Activated CD8-positive, alpha-beta memory T cell treated with anti-CD3 and anti-CD28 coated beads, Interleukin-2, amount 50 U/mL, for 1 hour (primary cell): ENCODE data around the gene SAMD5.
"Not testable (repeated sequence)": the region's sequence is repeated elsewhere in the genome, so short reads cannot be mapped to it uniquely, and the experiment has no call there.

Source experiments
- DNase-seq: peaks from one replicate; pipeline ENCODE4 v3.0.0-alpha.2; 2020; ENCODE audit errors: extremely low read depth

The SAMD5 gene

GRCh38 chr6:147528511-147529145 lies 20.1 kb downstream of the SAMD5 start:
- no peak for DNase-seq

DNA sequence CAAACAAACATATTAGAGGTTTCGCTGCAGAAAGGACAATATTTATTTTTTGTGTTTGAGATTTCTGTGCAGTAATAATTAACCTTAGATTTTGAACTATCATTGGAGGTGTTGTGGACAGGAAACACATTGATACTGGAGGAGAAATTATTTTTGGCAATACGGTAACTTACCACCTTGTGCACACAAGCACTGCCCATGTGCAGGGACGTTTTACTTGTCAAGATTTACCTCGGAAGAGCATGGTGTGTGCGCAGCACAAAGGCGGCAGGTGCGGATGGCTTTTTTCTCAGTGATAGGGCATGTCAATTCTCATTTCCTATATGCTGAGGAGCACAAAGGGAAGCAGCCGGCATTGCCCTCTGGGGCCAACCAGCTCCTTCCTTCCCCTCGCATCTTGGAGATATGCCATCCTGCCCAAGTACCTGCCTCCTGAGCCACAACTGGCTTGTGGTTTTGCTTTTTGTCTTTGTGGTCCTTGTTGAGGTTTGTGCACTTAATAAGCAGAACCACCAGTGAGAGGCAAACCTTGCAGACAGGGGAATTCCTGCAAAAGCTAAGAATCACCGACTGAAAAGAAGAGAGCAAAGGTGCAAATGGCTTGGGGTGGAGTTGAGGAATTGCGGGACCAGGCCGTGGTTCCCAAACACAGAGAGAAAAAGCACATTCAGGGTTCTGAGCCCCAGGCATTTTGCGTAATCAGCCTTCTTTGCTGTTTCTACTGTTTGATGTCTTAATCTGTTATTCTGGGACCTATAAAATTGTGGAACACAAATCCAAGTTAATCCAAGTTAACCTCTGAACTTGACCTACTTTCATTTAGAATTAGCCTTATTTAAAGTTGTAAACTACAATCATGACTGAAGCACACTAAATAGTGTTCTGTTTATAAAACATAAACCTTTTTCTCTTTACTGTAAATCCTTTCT lies 21.9 kb downstream of the SAMD5 start:
- DNase-seq: no peak

DNA sequence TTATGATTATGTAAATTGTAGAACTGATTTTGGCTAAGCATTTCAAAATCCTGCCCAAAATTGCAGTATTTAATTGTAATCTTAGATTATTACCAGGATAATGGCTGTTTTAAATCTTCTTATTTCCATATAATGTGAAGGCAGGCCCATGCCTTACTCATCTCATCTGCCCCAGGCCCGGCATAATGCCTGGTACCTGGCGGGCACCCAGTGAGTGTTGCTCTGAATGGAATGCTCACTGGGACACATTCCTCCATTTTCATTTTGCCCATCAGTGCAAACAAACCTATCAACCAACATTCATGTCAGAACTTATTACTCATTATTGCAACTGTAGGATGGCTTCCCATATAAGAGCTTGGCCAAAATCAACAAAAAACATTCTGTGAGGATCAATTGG lies 22.8 kb downstream of the SAMD5 start:
- DNase-seq: no peak

- no peak for DNase-seq
Measured at GRCh38 chr6:147534116-147534860, 25.8 kb downstream of the SAMD5 start.

GRCh38 chr6:147538821-147539220 lies 30.3 kb downstream of the SAMD5 start:
- no peak for DNase-seq

GRCh38 chr6:147540075-147540474 lies 31.6 kb downstream of the SAMD5 start:
- DNase-seq: no peak

- DNase-seq: not testable (repeated sequence)
Measured at GRCh38 chr6:147542436-147542835, 33.9 kb downstream of the SAMD5 start.

GRCh38 chr6:147544420-147544819 lies 35.9 kb downstream of the SAMD5 start:
- no peak for DNase-seq

DNA sequence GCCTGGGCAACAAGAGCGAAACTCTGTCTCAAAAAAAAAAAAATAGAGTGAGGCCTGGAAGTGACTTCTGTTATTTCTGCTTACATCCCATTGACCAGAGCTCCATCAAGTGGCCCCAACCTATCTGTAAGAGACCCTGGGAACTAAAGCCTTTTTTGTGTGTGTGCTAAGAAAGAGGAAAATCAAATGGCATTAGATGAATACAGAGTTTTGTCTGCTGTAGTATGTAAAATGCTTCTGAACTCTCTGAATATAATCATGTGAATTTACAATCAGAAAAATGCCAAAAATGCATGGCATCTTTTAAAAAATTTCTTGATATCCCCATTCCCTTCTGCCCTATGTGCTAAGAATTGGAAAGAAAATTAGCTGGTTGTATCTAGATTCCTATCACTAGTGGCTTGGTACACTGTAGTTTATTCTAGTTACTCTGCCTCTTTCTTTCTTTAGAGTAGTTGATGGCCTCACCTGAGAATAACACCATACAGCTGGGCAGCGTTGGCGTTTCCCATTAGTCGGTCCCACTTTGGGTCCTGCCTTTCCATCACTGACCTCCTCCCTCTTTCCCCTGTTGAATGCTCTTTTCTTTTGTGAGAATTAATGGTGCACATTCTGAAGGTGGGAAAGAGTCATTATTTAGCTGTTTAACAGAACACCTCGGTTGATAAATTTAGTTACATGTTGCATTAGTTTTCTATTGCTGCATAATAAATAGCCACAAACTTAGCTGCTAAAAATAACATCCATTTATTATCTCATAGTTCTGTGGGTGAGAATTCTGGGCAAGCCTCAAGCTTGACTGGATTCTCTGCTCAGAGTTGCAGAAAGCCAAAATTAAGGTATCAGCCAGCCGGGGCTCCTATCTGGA lies 38.2 kb downstream of the SAMD5 start:
- DNase-seq: no peak

DNA sequence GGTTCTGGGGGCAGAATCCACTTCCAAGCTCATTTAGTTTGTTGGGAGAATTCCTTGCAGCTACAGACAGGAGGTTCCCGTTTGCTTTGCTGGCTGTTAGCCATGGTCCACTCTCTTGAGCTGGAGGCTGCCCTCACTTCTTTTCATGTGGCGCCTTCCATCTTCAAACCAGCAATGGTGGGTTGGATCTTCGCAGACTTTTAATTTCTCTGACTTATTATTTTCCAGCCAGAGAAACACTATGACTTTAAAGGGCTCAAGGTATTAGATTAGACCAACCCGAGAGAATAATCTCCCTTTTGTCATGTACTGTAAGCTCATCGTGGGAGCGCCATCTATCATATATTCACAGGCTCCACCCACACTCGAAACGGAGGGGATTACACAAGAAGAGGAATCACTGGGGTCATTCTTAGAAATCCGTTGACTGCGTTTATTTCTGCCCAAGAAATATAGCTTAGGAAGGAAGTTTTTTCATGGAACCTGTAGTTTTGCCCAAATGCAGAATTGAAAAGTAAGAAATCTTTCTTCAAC lies 38.9 kb downstream of the SAMD5 start:
- no peak for DNase-seq

GRCh38 chr6:147548921-147549475 lies 40.5 kb downstream of the SAMD5 start:
- DNase-seq: no peak

DNA sequence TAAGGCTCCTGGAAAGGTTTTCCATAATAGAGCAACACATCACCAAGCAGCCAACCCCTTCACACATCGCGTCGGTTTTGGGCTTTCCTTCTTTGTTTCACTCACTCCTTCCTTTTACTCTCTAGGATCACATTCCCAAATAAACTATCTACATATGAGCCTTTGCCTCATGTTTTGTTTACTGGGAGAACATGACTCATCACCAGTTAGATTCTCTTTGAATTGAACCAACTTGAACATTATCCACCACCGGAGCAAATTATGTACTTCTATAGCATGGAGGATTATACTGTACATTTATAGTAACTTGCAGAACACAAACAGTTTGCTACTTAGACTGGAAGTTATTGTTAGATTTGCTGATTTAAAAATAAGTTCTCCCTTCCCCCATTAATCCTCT lies 41.0 kb downstream of the SAMD5 start:
- no peak for DNase-seq

DNA sequence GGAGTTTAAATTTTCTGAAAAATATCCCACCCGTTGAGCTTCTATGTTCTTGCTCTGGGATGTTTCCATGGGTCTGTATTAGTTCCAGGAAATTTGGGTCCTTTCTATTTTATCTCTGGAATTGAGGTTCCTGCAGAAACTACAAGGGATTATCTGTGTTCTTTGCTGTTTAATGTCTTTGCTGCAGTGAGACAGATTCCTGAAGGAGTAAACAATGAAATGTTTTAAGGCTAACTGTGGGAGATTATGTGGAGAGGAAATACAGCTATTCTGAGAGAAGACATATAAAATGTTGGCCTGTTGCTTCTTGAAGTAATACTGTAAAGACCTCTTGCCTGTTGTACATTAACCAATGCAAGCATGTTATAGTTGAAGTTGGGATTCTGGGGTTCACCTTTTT lies 43.5 kb downstream of the SAMD5 start:
- DNase-seq: no peak

GRCh38 chr6:147553099-147553498 lies 44.6 kb downstream of the SAMD5 start:
- DNase-seq: no peak

GRCh38 chr6:147554281-147554680 lies 45.8 kb downstream of the SAMD5 start:
- DNase-seq: no peak

DNA sequence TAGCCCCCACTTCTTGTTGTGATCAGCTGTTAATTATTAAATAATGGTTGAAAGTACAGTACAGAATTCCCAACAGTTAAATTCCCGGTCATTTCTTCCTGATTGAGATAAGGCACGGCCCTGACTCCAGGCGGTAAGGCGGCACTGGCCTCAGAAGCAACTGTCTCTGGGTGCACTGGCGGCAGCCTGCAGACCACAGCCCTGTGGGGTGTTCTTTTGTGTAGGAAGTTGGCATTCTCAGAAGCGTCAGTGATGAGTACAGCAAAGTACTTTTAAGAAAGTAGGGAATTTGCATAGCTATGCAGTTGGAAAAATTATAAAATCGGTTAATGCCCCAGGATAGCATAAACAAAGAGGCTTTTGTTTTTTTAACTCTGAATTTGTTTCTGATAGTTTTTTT lies 50.5 kb downstream of the SAMD5 start:
- DNase-seq: no peak

- no peak for DNase-seq
Measured at GRCh38 chr6:147560670-147561069, 52.2 kb downstream of the SAMD5 start.

DNA sequence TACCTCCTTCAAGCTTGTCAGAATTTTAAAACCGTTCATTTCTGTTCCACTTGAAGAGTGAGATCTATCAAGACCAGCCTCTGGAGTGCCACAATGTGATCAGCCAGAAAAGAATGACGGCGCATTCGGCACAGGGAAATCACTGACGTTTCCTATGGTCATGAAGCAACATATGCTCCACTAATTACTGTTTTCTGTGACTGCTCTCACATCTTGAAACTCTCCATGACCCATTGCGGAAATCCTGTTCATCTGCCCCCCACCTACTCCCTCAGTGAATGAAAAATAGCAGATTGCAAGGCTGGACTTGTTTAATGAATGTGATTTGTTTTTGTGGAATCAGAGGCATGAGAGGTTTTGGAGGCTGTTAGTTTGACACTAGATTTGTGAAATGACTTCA lies 53.2 kb downstream of the SAMD5 start:
- no peak for DNase-seq

DNA sequence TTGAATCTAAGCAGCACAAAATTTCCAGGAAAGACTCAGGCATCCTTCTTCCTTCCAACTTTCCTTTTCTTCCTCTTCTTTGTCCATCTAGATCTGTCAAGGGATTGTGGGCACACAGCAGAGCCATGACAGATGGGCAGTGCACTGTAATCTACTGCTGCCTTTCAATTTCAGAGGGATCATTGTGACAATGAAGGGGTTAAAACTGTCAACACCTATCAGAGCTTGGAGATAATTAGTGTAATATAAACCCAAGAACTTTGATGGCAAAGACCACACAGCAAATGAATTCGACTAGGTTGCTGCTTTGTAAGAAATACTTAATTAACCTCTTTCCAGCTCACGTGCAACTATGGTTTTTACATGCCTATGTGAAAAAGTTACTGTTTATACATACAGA lies 55.0 kb downstream of the SAMD5 start:
- DNase-seq: no peak

DNA sequence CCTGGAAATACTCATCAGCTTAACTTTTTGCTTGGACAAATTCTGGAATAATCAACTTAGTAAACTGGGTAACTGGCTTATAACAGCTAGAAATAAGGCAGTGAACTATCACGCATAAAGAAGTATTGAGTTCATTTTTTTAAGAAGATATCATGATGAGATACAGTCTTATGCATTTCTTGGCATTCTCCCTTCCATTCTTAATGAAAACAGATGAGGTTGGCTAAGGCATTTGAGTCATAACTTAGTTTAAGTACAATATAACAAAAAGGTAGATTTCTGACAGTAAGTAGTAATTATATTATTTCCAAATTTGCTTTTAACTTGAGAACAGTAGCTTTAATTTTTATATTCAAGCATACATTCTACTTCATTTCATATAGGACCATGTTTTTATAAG lies 56.1 kb downstream of the SAMD5 start:
- DNase-seq: no peak
